CD4-positive, alpha-beta T cell treated with Interleukin-10 for 1 hour (primary cell): ENCODE data around the gene KEL.

Source experiments
- DNase-seq: peaks from one replicate; pipeline ENCODE4 v3.0.0-alpha.2; 2020

KEL gene

DNA sequence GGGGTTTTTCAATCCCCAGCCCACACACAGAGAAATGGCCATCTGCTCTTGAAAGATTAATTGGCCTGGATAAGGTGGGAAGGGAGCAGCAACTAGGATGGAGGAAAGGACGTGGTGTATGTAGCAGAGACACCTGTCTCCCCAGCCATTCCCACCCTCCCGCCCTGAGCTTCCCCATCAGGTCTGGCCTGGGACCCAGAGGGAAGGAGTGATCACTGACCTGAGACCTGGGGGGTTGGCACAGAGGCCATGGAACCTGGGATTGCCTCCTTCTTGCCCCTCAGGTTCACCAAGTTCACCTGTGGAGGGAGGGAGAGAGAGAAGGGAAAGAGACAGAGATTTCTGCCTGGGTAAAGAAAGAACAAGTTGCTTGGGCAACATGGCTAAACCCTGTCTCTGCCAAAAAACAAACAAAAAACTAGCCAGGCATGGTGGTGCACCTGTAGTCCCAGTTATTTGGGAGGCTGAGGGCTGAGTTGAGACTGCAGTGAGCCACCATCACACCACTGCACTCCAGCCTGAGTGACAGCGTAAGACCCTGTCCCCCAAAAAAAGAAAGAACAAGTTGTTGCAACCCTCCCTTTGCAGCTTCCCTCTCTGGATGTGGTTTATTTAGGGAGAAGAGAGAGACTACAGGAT lies 65.3 kb downstream of the KEL start:
- no peak for DNase-seq

DNA sequence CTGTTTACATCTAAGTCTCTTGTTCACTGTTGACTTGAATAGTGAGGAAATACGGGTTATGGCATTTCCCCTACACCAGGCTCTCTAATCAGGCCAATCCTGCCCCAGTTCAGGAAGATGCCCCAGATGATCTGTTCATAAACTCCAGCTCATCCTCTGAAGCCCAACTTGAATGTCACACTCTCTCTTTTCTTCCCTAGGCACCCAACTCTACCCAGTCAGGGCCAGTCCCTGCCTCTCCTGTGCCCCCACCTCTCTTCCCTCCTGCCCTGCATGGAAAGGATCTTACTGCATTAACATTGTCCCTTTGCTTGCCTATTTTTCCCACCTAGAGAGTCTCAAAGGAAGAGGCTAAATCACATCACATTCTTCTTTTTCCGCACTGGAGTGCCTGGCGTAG lies 66.0 kb downstream of the KEL start:
- DNase-seq: no peak

DNA sequence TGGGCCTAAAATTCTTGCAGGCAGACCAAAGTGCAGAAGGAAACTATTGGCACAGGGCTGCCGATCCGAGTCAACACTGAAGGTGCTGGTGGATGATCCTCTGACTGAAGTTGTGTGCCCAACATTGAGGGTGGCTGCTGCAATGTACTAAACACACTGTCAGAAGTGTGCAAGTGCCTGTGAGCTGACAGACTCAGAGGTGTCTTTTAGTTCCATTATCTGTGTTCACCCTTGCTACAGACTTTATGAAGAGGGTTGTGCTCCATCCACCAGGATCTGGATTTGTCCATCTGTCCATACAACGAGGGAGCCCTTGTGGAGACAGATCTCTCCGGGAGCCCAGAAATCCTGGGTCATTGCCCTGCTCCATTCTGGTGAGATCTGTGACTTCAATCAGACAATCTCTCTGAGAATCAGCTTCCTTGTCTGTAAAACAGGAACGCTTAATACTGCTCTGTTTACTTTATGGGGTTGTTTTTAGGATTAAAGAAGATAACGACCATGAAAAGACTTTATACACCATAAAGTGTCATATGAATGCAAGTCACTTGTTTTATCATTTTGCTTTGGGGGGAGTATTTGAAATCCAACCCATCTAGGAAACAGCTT lies 67.1 kb downstream of the KEL start:
- no peak for DNase-seq

DNA sequence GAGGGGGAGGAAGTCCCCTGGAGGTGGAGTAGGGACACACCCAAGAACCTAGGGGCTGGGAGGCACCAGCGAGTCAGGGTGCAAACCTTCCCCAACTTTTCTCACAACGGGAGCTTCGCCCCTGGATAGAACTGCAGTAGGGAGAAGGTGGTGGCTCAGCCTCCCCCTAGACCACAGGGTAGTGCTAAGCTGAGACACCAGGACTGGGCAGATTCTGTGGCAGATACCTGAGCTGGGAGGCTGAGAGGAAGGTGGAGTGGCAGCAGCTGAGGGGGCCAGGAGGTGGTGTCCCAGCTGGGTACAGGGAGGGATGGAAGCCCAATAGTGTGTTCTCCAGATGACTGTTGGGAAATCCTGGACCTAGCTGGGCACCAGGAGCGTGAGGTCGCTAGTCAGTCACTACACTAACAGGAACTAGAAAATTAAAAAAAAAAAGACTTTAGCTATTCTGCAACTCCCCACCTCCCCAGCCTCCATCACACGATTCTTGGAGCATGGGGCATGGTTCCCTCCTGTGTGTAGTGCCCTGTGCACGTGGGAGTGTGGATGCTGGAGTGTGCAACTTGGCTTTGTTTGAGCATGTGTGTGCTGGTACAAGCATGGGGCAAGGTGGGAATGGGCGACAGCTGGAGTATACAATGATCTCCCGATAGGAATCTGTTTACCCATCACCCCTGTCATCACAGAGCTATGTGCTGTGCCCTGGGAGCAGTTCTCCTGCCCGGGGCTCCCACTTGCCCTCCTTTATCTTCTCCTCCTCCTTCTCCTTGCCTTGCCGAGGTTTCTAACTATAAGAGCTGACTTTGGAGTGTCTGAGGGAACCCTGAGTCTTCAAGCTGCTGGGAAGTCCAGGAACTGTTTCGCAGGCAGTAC lies 67.8 kb downstream of the KEL start:
- no peak for DNase-seq

DNA sequence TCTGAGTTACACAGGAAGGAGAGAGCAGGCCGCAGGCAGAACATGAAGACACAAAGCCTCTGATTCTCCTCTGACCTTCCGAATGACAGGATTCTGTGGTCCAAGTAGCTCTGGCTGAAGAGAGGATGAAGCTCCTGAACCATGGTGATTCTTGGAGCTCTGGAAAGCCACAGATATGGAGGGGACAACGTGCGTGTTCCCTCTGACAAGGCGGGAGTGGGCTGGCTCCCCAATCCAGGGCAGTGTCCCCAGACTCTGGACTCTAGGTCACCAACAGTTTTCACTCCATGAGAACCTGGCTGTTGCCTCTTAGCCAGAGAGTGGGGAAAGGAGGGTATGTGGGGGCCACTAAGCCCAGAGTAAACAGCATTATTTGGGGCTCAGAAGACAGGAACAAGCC lies 69.2 kb downstream of the KEL start:
- no peak for DNase-seq

DNA sequence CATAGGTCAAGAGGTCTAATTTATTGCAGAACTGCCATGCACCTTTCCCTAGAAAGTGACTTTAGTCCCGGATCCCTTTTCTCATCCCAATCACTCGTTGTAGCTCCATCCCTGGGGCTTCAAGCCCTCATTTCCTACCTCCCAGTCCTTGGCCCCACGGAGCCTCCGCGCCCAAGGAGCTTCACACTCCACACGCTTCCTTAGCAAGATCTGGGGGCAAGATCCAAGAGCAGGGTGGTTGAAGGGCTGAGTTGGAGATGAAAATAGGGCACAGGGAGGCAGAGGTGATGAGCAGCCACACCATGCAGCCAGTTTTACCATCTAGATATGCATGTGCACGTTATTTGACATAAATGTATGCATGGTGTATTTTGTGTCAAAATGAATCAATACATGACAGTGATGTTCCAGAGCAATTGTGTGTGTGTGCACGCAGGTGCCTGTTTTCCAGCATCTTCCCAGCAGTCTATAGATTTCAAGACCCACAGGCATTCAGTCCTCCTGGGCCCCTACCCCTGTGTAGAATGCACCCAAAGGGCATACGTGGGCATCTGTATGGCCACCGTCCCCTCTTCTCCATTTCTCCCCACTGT lies 70.6 kb downstream of the KEL start:
- DNase-seq: no peak
